Activated CD8-positive, alpha-beta T cell treated with anti-CD3 and anti-CD28 coated beads, Interleukin-2, amount 10 ng/mL, durations not matched to agents 7 days and 5 days (primary cell): ENCODE data around the gene USF3. TPM values are rescaled to one million over a fixed set of nuclear protein-coding genes. Genes with fewer than 3 reads are reported as not detected.

Experiments
- ATAC-seq: fragments of 150-1000 bp; cut with Tn5 transposase; one replicate; pipeline ENCODE4 v1.10.0; 2021; ENCODE audit warnings: moderate library complexity
- CTCF ChIA-PET: fragments of 350-600 bp; sonication (Branson Sonifier 250); formaldehyde crosslinking; loops from one replicate; lab custom pipeline; 2021; ENCODE audit warnings: antibody characterized with exemption; lab: Charles Lee
- POLR2A ChIA-PET: fragments of 350-600 bp; sonication (Branson Sonifier 250); formaldehyde crosslinking; loops from one replicate; lab custom pipeline; 2021; ENCODE audit warnings: antibody characterized with exemption; lab: Charles Lee
- DNase-seq: peaks from one replicate; pipeline ENCODE4 v3.0.0-alpha.2; 2020
- H3K27ac Mint-ChIP-seq: one replicate; pipeline ENCODE4 v1.8.0; 2021; ENCODE audit warnings: mild to moderate bottlenecking, mixed read lengths
- H3K27me3 Mint-ChIP-seq: one replicate; pipeline ENCODE4 v1.8.0; 2021; ENCODE audit warnings: low read depth, mixed read lengths
- H3K36me3 Mint-ChIP-seq: one replicate; pipeline ENCODE4 v1.8.0; 2021; ENCODE audit warnings: low read depth, mixed read lengths
- H3K4me1 Mint-ChIP-seq: one replicate; pipeline ENCODE4 v1.8.0; 2021; ENCODE audit warnings: low read depth, mixed read lengths
- H3K4me3 Mint-ChIP-seq: one replicate; pipeline ENCODE4 v1.8.0; 2021; ENCODE audit warnings: mild to moderate bottlenecking, mixed read lengths
- H3K9me3 Mint-ChIP-seq: one replicate; pipeline ENCODE4 v1.8.0; 2022; ENCODE audit warnings: mixed read lengths; ENCODE audit not compliant: insufficient read depth
- total RNA-seq, 2 experiments: library from RNA; stranded (reverse); gene quantifications; one replicate each; pipeline ENCODE4 v1.2.3, GENCODE V29; 2021

The USF3 gene
- total RNA-seq, 2 experiments from 2014 or later: 16.3 to 18.0 TPM

DNA sequence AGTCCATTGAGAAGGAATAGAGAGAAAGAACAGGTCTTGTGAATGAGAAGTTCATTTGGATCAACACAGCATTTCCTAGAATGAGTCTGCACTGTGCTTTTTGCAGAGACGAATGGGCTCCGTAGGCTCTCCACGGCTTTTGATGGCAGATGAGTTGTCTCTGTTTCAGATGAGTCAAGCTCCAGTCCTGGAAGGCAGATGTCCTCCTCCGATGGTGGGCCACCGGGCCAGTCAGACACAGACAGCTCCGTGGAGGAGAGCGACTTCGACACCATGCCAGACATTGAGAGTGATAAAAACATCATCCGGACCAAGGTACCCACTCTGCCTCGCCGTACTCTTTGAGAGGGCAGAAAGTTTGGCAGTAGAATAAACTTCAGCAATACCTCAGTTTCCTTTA lies 93.6 kb downstream of the USF3 start:
- Mint-ChIP-seq H3K4me1 (peaks cover 27% of the 10 kb centered on the region), H3K27ac (no peak overlapping the region), H3K36me3 (peaks cover 39% of the 10 kb centered on the region), H3K9me3 (no peaks in the 10 kb centered on the region), H3K4me3 (no peak overlapping the region), H3K27me3 (no peaks in the 10 kb centered on the region)
- ChIA-PET CTCF (interaction anchor here (0.8 to 2.2 kb wide), 2 partner anchors 9 to 25 kb away, joined by 3 to 5 read pairs; no protein-coding TSS in a partner anchor), POLR2A (no interaction called here)
- ATAC-seq (no peak), DNase-seq (no peak)

DNA sequence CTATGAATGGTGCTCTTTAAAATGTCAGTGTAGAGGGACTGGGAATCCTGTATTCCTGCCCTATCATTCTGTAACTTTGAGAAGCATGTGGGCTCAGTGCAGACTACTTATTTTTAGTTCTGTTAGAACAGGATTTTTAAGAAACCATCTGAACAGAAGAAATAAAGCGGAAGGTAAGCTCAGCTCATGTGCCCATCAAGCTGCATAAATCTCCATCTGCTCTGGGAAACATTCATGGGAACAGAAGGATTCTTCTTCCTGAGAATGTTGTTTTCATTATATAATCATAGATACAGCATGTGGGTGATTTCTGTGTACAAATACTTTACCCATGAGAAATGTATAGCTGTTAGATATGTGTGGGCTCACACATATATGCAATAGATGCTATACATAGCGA lies 94.2 kb downstream of the USF3 start:
- H3K36me3 Mint-ChIP-seq: peaks cover 34% of the 10 kb centered on the region
- peaks cover 21% of the 10 kb centered on the region for H3K4me1 Mint-ChIP-seq
- no peaks in the 10 kb centered on the region for H3K27me3 Mint-ChIP-seq
- H3K9me3 Mint-ChIP-seq: no peaks in the 10 kb centered on the region
- no peak overlapping the region for H3K27ac Mint-ChIP-seq
- no peak for ATAC-seq
- POLR2A ChIA-PET: no interaction called here
- CTCF ChIA-PET: interaction anchor here (0.8 to 2.2 kb wide), 2 partner anchors 10 to 25 kb away, joined by 3 to 5 read pairs; no protein-coding TSS in a partner anchor
- no peak for DNase-seq
- H3K4me3 Mint-ChIP-seq: no peak overlapping the region

DNA sequence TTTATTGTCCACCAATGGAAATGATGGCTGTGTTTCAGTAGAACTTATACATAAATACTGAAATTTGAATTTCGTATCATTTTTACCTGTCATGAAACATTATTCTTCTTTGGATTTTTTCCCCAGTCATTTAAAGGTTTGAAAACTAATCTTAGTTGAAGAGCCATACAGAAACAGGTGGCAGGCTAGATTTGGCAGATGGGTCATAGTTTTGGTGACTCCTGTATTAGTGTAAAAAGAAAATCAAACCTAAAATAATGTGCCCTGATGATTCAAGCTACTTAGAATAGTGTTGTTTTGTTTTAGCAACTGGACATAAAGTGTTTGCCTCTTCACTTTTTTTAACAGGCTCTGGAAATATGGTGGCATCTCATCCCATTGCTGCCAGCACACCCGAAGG lies 95.2 kb downstream of the USF3 start:
- CTCF ChIA-PET: interaction anchor here (1.2 to 2.2 kb wide), 2 partner anchors 24 to 108 kb away, joined by 3 to 5 read pairs; no protein-coding TSS in a partner anchor
- H3K36me3 Mint-ChIP-seq: peaks cover 28% of the 10 kb centered on the region

DNA sequence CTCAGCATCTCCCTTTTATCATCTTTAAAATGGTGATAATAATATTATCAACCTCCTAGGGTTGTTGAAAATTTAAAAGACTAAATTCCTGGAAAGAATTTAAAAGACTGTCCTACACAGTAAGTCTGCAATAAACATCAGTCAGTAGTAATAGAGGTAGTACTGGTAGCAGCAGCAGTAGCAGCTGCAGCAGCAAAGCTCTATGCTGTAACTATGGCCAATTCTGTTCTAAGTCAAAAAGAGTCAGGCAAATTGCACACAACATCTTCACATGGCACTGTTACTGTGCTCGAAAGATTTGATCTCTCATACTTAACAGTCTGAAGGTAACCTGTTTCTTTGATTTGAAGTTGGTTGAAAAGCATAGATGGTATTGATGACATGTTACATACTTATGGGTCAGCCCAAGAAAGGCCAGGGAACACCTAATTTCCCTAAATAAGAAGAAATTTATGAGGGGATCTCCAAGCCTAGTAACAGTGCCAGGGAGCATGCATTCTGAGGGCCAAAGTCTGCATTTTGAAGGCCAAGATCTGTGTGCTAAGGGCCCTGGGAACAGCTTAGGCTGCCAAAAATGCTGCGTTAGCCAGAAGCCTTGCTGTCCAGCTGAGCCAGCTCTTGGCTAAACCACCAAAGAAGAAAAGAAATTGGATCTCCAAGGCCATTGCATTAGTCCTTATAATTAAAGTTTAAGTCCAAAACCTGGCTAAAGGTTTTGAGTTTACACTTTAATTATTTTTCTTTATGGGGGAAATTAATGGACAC lies 95.8 kb downstream of the USF3 start:
- no peaks in the 10 kb centered on the region for H3K27me3 Mint-ChIP-seq
- H3K36me3 Mint-ChIP-seq: peaks cover 29% of the 10 kb centered on the region
- DNase-seq: no peak
- peaks cover 6% of the 10 kb centered on the region for H3K4me1 Mint-ChIP-seq
- no peaks in the 10 kb centered on the region for H3K9me3 Mint-ChIP-seq
- ChIA-PET POLR2A (no interaction called here), CTCF (interaction anchor here (1.0 to 2.2 kb wide), 3 partner anchors 23 to 107 kb away, joined by 3 to 5 read pairs (median 3); no protein-coding TSS in a partner anchor)
- ATAC-seq: no peak
- H3K27ac Mint-ChIP-seq: no peak overlapping the region
- no peak overlapping the region for H3K4me3 Mint-ChIP-seq

More for the DNA sequence above, 95.2 kb downstream of the USF3 start:
- Mint-ChIP-seq H3K4me3 (no peak overlapping the region), H3K4me1 (peaks cover 11% of the 10 kb centered on the region), H3K9me3 (no peaks in the 10 kb centered on the region), H3K27ac (no peak overlapping the region), H3K27me3 (no peaks in the 10 kb centered on the region)
- no peak for ATAC-seq
- no peak for DNase-seq
- POLR2A ChIA-PET: no interaction called here

Other genes with a start within 250 kb of the USF3 start
- gene SPICE1, start 181.5 kb downstream of the USF3 start, total RNA-seq: 10 to 100 TPM; 15.3 to 16.6 TPM
- gene SIDT1, start 164.1 kb downstream of the USF3 start, total RNA-seq: 10 to 100 TPM; 34.8 to 35.0 TPM
- 100 to 1,000 TPM; 108 to 116 TPM for gene NAA50, start 49.6 kb upstream of the USF3 start, total RNA-seq
- 10 to 100 TPM; 37.1 to 39.8 TPM for gene ATP6V1A, start 50.4 kb upstream of the USF3 start, total RNA-seq
- 1 to 10 TPM in 1 of 2 experiments, under 1 TPM in 1; 0.70 to 1.1 TPM for gene GRAMD1C, start 142.1 kb upstream of the USF3 start, total RNA-seq